Mucosa of rectum (tissue), 2 donors: ENCODE data around the gene TSHZ3.

Experiments
- H3K27ac ChIP-seq, 2 donors: one replicate each; pipeline ENCODE4 v1.7.0; 2013; ENCODE audit warnings: inconsistent platforms in 2 of 2, low read depth in 2 of 2, low read length in 2 of 2
- H3K27me3 ChIP-seq, 2 donors: one replicate each; pipeline ENCODE4 v1.7.0; 2013; ENCODE audit warnings: low read length in 2 of 2; ENCODE audit not compliant: control insufficient read depth in 2 of 2, insufficient read depth in 2 of 2
- H3K36me3 ChIP-seq, 2 donors: one replicate each; pipeline ENCODE4 v1.7.0; 2013; ENCODE audit warnings: low read length in 2 of 2; ENCODE audit not compliant: control insufficient read depth in 2 of 2, insufficient read depth in 2 of 2
- H3K4me1 ChIP-seq, 2 donors: one replicate each; pipeline ENCODE4 v1.7.0; 2013; ENCODE audit warnings: low read length in 2 of 2, mild to moderate bottlenecking in 1 of 2; ENCODE audit not compliant: control insufficient read depth in 2 of 2, insufficient read depth in 2 of 2
- H3K4me3 ChIP-seq, 2 donors: one replicate each; pipeline ENCODE4 v1.7.0; 2013; ENCODE audit warnings: low read length in 2 of 2
- H3K9ac ChIP-seq, 2 donors: one replicate each; pipeline ENCODE4 v1.7.0; 2013; ENCODE audit warnings: low read length in 2 of 2, low read depth in 1 of 2, mild to moderate bottlenecking in 1 of 2
- H3K9me3 ChIP-seq, 2 donors: one replicate each; pipeline ENCODE4 v1.7.0; 2013; ENCODE audit warnings: low read length in 2 of 2; ENCODE audit not compliant: control insufficient read depth in 2 of 2
- donor health status: healthy.
- donor health status: Normal muscosa, but diverticular disease.

The TSHZ3 gene

DNA sequence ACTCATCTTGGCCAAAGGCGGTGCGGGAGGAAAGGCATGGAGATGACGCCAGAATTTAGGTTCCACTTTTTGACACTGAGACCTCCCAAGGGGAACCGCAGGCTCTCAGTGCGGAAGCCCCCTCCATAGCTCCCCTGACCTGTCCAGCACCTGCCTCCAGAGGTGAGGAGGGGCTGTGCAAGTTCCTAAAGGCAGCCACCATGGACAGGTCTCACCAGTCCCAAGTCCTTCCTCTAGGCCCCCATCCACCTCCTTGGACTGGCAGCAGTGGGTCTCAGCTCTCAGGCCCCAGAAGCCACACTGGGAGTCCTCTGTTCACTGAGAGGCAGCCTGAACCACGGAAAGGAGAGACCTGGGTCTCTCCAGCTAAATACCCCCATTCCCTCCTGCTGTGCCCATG is 31.6 kb upstream of the TSHZ3 start:
- H3K36me3 ChIP-seq: no peaks in the 10 kb centered on the region
- no peaks in the 10 kb centered on the region for H3K9me3 ChIP-seq
- H3K4me3 ChIP-seq: no peak overlapping the region
- H3K27ac ChIP-seq: no peak overlapping the region
- H3K9ac ChIP-seq: no peak overlapping the region
- H3K4me1 ChIP-seq: no peaks in the 10 kb centered on the region
- no peaks in the 10 kb centered on the region for H3K27me3 ChIP-seq

DNA sequence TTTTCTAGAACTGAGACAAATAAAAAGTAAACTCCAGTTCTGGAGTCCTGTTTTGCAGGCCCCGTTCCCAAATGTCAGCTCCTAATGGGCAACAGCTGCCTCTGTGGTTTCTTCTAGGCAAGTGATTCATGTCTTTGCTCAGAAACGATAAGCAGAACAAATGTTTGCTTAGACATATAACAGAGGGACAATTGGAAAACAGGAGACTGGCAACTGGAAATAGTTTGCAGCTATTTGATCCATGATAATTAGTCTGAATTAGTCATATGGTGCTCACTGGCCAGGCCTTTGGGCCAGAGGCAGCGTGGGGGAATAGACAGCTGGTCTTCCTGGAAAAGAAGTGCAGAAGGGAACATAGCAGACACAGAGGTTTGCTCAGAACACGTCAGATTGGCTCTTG is 29.2 kb upstream of the TSHZ3 start:
- Histone ChIP-seq H3K4me1 (no peaks in the 10 kb centered on the region), H3K9ac (no peak overlapping the region), H3K27me3 (no peaks in the 10 kb centered on the region), H3K36me3 (no peaks in the 10 kb centered on the region), H3K27ac (no peak overlapping the region), H3K9me3 (no peaks in the 10 kb centered on the region), H3K4me3 (no peak overlapping the region)

DNA sequence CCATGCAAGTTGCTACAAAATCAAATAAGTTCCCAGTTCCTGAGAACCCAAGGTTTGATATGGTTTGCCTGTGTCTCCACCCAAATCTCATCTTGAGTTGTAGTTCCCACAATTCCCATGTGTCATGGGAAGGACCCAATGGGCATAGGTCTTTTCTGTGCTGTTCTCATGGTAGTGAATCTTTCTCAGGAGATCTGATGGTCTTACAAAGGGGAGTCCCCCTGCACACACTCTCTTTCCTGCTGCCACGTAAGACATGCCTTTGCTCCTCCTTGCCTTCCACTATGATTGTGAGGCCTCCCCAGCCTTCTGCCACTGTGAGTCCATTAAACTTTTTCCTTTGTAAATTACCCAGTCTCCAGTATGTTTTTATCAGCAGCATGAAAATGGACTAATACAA is 28.5 kb upstream of the TSHZ3 start:
- Histone ChIP-seq H3K27ac (no peak overlapping the region), H3K9me3 (no peaks in the 10 kb centered on the region), H3K4me1 (no peaks in the 10 kb centered on the region), H3K9ac (no peak overlapping the region), H3K36me3 (no peaks in the 10 kb centered on the region), H3K4me3 (no peak overlapping the region), H3K27me3 (no peaks in the 10 kb centered on the region)

DNA sequence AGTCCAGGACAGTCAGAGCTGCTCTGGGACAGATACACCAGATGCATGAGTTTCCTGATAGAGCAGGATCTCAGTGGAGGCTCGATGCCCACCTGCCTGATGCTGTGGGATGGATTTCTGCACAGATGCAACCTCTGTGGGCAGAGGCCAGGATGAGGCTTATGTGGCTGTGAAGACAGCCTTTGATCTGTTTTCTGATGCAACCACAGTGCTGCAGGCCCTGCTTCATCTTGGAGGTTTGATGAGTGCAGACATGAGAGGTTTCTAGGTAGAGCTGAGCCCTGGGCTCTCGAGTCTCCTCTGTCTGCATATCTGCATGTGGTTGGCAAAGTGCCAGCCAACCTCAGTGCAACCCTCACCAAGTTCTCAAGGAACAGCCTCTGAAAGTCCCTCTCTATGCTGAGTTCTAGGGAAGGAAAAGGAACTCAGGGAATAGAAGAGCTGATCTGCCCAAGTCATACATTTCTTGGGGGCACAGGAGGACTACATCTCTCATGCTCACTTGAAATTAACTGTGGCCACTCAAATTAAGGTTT is 23.1 kb upstream of the TSHZ3 start:
- no peaks in the 10 kb centered on the region for H3K4me1 ChIP-seq
- H3K9ac ChIP-seq: no peak overlapping the region
- no peaks in the 10 kb centered on the region for H3K27me3 ChIP-seq
- no peaks in the 10 kb centered on the region for H3K9me3 ChIP-seq
- H3K36me3 ChIP-seq: no peaks in the 10 kb centered on the region
- H3K4me3 ChIP-seq: no peak overlapping the region
- no peak overlapping the region for H3K27ac ChIP-seq

DNA sequence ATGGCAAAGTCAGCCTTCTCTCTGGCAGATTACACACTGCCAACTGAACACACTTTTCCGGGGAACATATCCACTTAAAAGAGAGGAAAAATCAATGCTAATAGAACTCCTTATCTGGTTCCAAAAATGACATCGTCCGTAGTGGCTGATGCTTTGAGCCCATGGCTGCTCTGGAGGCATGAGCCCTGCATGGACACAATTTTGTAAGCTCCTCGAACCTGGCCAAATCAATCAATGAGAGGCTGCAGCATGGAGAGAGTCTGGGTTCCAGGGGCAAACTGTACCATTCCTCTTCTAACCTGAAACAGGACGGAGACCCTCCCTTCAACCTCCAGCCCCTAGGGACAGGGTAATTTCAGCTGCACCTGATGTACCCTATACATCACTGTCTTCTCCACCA is 21.0 kb upstream of the TSHZ3 start:
- Histone ChIP-seq H3K27ac (no peak overlapping the region), H3K9ac (no peak overlapping the region), H3K36me3 (no peaks in the 10 kb centered on the region), H3K4me1 (no peaks in the 10 kb centered on the region), H3K4me3 (no peak overlapping the region), H3K9me3 (no peaks in the 10 kb centered on the region), H3K27me3 (no peaks in the 10 kb centered on the region)

DNA sequence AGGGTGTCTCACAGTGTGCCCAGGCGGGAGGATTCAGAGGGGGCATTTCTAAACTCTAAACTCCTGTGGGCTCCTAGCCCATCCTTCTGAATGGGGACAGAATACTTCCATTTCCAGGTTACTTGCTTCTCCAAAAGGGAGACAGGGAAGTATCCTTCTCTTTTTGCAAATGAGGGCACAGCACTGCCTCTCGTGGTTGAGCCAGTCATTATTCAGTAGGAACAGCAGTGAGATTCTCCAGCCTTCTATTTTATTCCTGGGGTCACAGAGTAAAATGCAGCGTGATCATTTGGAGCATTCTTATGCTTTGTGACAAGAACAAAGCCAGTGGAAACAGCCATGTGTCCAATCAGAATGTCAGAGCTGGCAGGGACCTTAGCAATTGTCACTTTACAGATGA is 15.7 kb upstream of the TSHZ3 start:
- H3K27ac ChIP-seq: no peak overlapping the region

DNA sequence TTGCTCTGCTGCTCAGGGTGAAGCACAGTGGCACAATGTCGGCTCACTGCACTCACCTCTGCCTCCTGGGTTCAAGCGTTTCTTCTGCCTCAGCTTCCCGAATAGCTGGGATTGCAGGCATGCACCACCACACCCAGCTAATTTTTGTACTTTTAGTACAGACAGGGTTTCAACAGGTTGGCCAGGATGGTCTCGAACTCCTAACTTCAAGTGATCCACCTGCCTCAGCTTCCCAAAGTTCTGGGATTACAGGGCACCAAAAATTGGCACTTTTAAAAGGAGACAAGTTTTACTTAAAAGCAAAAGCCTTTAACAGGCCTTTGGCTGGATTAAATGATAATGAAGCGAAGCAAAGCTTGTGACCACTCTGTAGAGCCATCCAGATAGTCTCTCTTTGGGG is 12.5 kb upstream of the TSHZ3 start:
- H3K4me3 ChIP-seq: no peak overlapping the region
- no peak overlapping the region for H3K9ac ChIP-seq
- H3K9me3 ChIP-seq: no peaks in the 10 kb centered on the region
- H3K27me3 ChIP-seq: peaks cover 8 to 9% of the 10 kb centered on the region in 2 donors
- H3K36me3 ChIP-seq: no peaks in the 10 kb centered on the region
- H3K27ac ChIP-seq: no peak overlapping the region
- no peaks in the 10 kb centered on the region for H3K4me1 ChIP-seq

More for the DNA sequence above, 15.7 kb upstream of the TSHZ3 start:
- no peaks in the 10 kb centered on the region for H3K36me3 ChIP-seq
- H3K9me3 ChIP-seq: no peaks in the 10 kb centered on the region
- no peaks in the 10 kb centered on the region for H3K4me1 ChIP-seq
- no peak overlapping the region for H3K4me3 ChIP-seq
- H3K27me3 ChIP-seq: no peaks in the 10 kb centered on the region
- no peak overlapping the region for H3K9ac ChIP-seq

DNA sequence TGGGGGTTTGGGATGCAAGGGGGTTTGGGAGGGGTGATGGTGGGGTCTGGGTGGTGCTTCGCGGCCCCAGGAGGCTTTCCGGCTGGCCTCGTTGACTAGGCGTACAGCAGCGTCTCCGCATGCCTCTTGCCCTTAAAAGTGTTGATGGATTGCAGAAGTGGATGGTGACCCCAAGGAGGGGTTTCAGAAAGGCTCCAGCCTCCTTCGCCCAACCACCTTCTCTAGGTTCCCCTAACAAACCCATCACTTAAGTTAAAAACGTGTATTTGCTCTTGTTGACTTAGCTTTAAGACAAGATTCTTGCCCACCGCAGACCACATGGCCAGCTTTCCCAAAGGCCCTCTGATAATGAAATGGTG is 8.1 kb upstream of the TSHZ3 start:
- no peaks in the 10 kb centered on the region for H3K9me3 ChIP-seq
- no peak overlapping the region for H3K9ac ChIP-seq
- peaks cover 32 to 47% of the 10 kb centered on the region in 2 donors for H3K27me3 ChIP-seq
- H3K36me3 ChIP-seq: no peaks in the 10 kb centered on the region
- H3K27ac ChIP-seq: no peak overlapping the region
- H3K4me1 ChIP-seq: no peaks in the 10 kb centered on the region
- no peak overlapping the region for H3K4me3 ChIP-seq

DNA sequence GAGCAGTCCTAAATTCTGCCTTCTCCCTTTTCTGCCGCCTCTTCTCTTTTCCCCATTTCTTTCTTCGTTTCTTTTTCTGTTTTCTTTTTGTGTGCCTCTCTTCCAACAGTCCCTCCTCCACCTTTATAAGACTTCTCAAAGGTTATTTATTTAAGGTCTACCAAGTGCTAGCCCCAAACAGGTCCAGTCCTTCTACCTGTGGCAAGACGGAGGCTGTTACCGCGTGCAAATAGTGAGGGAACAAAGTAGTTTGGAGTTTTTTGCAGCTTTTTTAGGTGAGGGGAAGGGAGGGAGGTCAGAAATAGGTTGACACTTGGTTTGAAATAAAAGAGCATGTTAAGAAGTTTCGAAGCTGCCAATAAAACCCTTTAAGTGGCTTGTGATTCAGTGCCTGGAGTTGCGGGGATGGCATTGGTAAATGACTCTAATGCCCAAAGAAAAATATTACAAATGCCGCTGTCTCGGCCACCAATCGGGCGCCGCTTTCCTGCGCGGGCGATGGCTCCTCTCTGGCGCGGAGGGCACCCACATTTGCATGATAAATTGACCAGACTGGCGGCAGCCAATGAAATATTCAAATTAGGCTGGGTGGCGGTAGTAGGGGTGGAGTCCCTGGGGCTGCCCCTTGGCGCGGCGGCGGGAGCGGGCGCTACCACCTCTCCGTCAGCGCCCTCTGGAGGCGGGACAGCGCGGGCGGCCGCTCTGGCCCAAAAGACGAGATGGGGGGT is 7.5 kb upstream of the TSHZ3 start:
- Histone ChIP-seq H3K27me3 (peaks cover 36 to 52% of the 10 kb centered on the region in 2 donors), H3K9ac (no peak overlapping the region), H3K4me1 (peaks cover 0 to under 1% of the 10 kb centered on the region in 2 donors), H3K4me3 (no peak overlapping the region), H3K36me3 (no peaks in the 10 kb centered on the region), H3K9me3 (no peaks in the 10 kb centered on the region), H3K27ac (no peak overlapping the region)

DNA sequence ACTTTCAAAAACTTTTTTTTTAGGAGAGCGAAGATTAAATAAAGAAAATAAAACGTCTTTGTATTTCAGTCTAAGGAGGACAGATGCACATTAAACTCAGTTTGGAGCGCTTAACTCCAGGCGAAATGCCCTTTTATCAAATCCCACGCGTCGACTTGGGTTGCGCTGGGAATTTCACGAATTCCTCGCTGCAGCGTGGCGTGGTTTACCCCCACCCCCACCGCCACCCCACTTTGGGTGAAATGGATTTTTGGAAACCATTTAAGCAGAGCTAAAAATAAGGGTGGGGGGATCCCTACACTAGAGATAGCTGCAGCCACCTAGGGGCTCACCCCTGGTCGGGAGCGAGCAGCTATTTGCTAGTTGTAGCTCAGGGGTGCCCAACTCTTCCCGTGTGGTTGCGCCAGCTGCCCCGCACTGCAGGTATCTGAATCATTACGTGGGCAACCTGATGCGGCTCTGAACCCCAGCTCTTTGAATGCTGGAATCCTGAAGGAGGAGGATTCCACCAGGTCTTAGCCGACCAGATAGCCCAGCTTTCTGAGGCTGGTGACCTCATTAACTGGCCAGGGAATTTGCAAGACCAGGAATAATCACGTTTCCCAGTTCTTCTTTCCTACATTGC is 6.5 kb upstream of the TSHZ3 start:
- Histone ChIP-seq H3K4me3 (no peak overlapping the region), H3K4me1 (peaks cover 0 to 4% of the 10 kb centered on the region in 2 donors), H3K27me3 (peaks cover 40 to 54% of the 10 kb centered on the region in 2 donors), H3K9ac (no peak overlapping the region), H3K9me3 (no peaks in the 10 kb centered on the region), H3K36me3 (no peaks in the 10 kb centered on the region), H3K27ac (no peak overlapping the region)
